ENCODE results near the gene FRZB.

DNA sequence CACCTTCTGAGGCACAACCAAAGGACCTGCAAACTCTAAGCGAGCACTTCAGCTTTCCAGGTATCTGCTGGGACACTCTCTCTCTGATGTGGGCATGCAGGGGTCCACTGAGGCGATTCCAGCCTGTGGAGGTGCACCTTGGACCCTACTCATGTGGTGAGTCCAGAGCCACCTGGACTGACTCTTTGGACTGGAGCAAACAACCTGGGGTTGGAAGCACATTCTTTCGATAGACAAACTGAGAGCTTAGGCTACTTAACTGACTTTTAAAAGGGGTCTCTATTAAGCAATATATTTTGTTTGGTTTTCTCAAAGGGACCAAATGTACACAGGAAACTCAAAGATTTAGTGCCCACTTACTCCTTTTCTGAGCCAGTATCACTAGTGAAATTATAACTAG is 51.6 kb downstream of the FRZB start:
- no peak for TF ChIP-seq CTCF (IDR thresholded peaks at IDR 0.05)
- no peak for TF ChIP-seq POLR2A (IDR thresholded peaks at IDR 0.05)

Measured in esophagus squamous epithelium (tissue), 4 donors.